ENCODE data around the gene FXYD6.

GRCh38 chr11:117806846-117807245 is 69.6 kb downstream of the FXYD6 start:
- TF ChIP-seq EP300 (IDR thresholded peaks at IDR 0.05; ENCODE audit: borderline replicate concordance) (no peak), YY1 (IDR thresholded peaks at IDR 0.05; ENCODE audit: low read depth) (no peak), EGR1 (IDR thresholded peaks at IDR 0.05) (no peak), RAD21 (IDR thresholded peaks at IDR 0.05; ENCODE audit: low read depth) (no peak), TEAD4 (IDR thresholded peaks at IDR 0.05) (no peak), TAF1 (IDR thresholded peaks at IDR 0.05; ENCODE audit: low read depth) (no peak), CEBPB (IDR thresholded peaks at IDR 0.05) (no peak), NFIC (IDR thresholded peaks at IDR 0.05) (no peak), MAX (IDR thresholded peaks at IDR 0.05) (no peak), USF1 (IDR thresholded peaks at IDR 0.05) (no peak), REST (IDR thresholded peaks at IDR 0.05; ENCODE audit: low read depth) (no peak), TCF12 (IDR thresholded peaks at IDR 0.05; ENCODE audit: low read depth) (no peak)

All from Ishikawa (cell line).